Measurements from ENCODE around the gene CAMK2A. TPM values are rescaled to one million over a fixed set of nuclear protein-coding genes. Genes with fewer than 3 reads are reported as not detected.

CAMK2A gene
- total and polyA plus RNA-seq, 2 donors (not counting 3 experiments of a cell fraction or from before 2014, with no cell fraction given): not detected

- no peak for TF ChIP-seq POLR2A (IDR thresholded peaks at IDR 0.05; ENCODE audit: low read depth, low read length)
- no peak for TF ChIP-seq MYC (IDR thresholded peaks at IDR 0.05; ENCODE audit: low read depth, low read length)
- TF ChIP-seq GATA2 (IDR thresholded peaks at IDR 0.05; ENCODE audit: insufficient read depth, insufficient read length, low read depth, low read length): no peak
- no peak for TF ChIP-seq MAX (IDR thresholded peaks at IDR 0.05; ENCODE audit: insufficient read depth, insufficient read length)
- no peak for TF ChIP-seq FOS (IDR thresholded peaks at IDR 0.05; ENCODE audit: borderline replicate concordance, insufficient read depth, low read length)
- TF ChIP-seq POLR2AphosphoS5 (IDR thresholded peaks at IDR 0.05; ENCODE audit: insufficient read depth, low read depth, low read length): no peak
- TF ChIP-seq EZH2 (IDR thresholded peaks at IDR 0.05; ENCODE audit: borderline replicate concordance, low read depth, low read length, severe bottlenecking): no peak
- no peak for TF ChIP-seq JUN (IDR thresholded peaks at IDR 0.05; ENCODE audit: borderline replicate concordance, insufficient read depth, insufficient read length, low read depth)
- TF ChIP-seq CTCF (IDR thresholded peaks at IDR 0.05; ENCODE audit: extremely low read depth in 1 of 2, insufficient read depth in 1 of 2, low read depth in 1 of 2, low read length in 2 of 2): no peak
- intact Hi-C loops (cut with micrococcal nuclease): loop anchor here (2.0 to 5.0 kb wide), 2 partner anchors 219 to 583 kb away; partner anchors contain the start of genes HMGXB3 and TIGD6
Observed at GRCh38 chr5:150219861-150220260, 69.7 kb downstream of the CAMK2A start.

More at GRCh38 chr5:150219861-150220260, 69.7 kb downstream of the CAMK2A start:
- H3K9ac ChIP-seq (replicated peaks; ENCODE audit: extremely low read depth, insufficient read depth, low read length): no peak overlapping the region
- H3K4me2 ChIP-seq (ENCODE audit: insufficient read depth, low read length): no peak overlapping the region
- no peaks in the 10 kb centered on the region for H3K9me3 ChIP-seq (replicated peaks; ENCODE audit: control insufficient read depth, insufficient read depth, low read length)
- CTCF ChIA-PET: interaction anchor here (0.8 to 6.5 kb wide), 11 partner anchors 13 to 386 kb away, joined by 3 to 65 read pairs (median 11); no protein-coding TSS in a partner anchor
- peaks cover 0 to 8% of the 10 kb centered on the region in 2 experiments for H3K27me3 ChIP-seq (ENCODE audit: control insufficient read depth in 2 of 2, insufficient read depth in 2 of 2, low read length in 2 of 2)
- no peak overlapping the region for H3K27ac ChIP-seq (ENCODE audit: insufficient read depth, low read depth, low read length)
- H3K79me2 ChIP-seq (ENCODE audit: control insufficient read depth, insufficient read depth, low read length): no peaks in the 10 kb centered on the region
- FAIRE-seq (no peak), DNase-seq (ENCODE audit: low read depth, low spot score) (no peak)
- dilution Hi-C loops (cut with MboI; ENCODE audit: extremely low pct_ligation_motif_present, low sequenced_read_pairs): no loop called here
- no peaks in the 10 kb centered on the region for H4K20me1 ChIP-seq (replicated peaks; ENCODE audit: control insufficient read depth, extremely low read depth, insufficient read depth, low read length)
- no TSS peak for BruUV-seq (replicated peaks)
- no peak overlapping the region for H2AFZ ChIP-seq (ENCODE audit: low read depth, low read length)
- POLR2A ChIA-PET: no interaction called here
- H3K4me1 ChIP-seq (ENCODE audit: control insufficient read depth, extremely low read depth, insufficient read depth, low read length): no peaks in the 10 kb centered on the region
- H3K9me1 ChIP-seq (replicated peaks; ENCODE audit: control insufficient read depth, extremely low read depth, insufficient read depth, low read length): no peaks in the 10 kb centered on the region
- H3K4me3 ChIP-seq (replicated peaks in 1 of 3; ENCODE audit: insufficient read depth in 1 of 3, low read depth in 1 of 3, low read length in 3 of 3): no peak overlapping the region
- no peaks in the 10 kb centered on the region for H3K36me3 ChIP-seq (ENCODE audit: control insufficient read depth in 2 of 2, extremely low read depth in 1 of 2, insufficient read depth in 2 of 2, low read length in 2 of 2)

Measured in endothelial cell of umbilical vein (primary cell).